HG02973 (cell line): ENCODE measurements around the gene NPL.

Experiments
- ATAC-seq: cut with Tn5 transposase; IDR thresholded peaks from one replicate; pipeline ENCODE4 v1.9.1; 2021; ENCODE audit warnings: moderate library complexity; ENCODE audit not compliant: unreplicated experiment

Gene NPL

DNA sequence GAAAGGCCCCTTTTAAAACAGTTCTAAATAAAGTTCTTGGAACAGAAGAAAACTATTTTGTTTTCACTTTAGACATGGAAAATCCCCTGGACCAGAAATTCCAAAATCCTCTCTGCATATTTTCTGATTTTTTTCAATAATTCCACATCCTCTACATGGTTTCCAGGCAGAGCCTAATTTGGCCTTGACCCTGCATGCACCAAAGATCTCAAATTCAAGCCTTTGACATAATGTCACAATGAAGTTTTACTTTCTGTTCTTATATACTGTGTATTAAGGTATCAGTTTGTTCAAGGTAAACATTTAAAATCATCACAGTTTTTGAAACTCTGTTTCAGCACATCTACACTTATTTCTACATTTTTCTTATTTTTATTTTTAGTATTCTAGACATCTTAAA is 12.2 kb upstream of the NPL start:
- ATAC-seq: no peak

DNA sequence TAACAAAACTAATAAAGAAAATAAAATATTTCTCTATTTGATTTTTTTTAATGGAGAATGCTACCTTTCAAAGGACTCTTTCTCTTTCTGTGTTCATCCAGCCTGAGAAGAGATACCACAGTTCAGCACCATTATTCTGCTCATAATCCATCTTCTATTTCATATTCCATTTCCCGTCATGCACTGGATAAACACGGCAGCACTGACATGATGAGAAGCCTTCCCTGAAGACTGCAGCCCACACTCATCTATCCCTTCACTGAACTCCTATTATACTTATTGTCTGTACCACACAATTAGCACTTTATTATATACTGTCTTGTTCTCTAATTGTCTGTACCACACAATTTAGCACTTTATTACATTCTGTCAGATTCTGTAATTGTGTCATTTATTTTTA is 10.7 kb upstream of the NPL start:
- ATAC-seq: no peak

DNA sequence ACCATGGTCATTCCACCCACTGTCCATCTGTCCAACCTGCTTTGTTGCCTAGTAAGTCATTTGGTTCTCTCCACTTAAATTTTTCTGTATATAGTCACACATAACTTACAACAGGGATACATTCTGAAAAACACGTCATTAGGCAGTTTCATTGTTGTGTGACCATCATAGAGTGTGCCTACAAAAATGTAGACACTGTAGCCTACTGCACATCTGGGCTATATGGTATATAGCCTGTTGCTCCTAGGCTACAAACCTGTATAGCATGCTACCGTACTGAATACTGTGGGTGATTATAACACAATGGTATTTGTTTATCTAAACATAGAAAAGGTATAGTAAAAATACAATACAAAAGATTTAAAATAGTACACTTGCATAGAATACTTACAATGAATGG is 10.0 kb upstream of the NPL start:
- no peak for ATAC-seq

- peak; percentile 56 for ATAC-seq
These were observed 7.6 kb upstream of the NPL start for GRCh38 chr1:182781841-182782586.

GRCh38 chr1:182782587-182782913 is 7.0 kb upstream of the NPL start:
- no peak for ATAC-seq

- no peak for ATAC-seq
These were observed 6.5 kb upstream of the NPL start for GRCh38 chr1:182783068-182783467.

DNA sequence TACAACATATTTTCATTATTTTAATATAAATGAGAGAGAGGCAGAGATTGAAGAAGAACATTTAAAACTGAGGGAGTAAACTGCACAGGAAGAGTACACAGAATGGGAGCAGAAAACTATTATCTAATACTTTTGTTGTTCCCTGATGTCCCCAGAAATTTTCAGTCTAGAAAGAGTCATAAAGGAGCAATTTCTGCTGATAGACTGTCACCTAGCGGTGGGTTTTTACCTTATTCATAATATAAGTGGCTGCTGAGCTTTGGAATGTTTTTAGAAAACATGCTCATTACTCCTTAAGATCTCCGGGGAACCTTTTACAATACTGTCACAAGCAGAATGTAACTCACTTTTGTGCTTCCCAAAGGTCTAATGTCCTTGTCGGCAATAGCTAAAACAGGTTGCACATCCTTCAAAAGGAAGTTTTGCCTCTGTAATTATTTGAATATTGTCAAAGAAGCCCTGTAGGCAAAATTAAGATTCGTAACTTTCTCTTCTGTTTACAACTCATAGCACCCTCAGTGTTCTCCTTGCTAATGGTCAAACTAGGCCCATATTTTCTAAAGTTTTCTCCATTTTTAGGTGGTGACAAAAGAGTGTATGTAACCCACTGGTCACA is 4.9 kb upstream of the NPL start:
- ATAC-seq: no peak

DNA sequence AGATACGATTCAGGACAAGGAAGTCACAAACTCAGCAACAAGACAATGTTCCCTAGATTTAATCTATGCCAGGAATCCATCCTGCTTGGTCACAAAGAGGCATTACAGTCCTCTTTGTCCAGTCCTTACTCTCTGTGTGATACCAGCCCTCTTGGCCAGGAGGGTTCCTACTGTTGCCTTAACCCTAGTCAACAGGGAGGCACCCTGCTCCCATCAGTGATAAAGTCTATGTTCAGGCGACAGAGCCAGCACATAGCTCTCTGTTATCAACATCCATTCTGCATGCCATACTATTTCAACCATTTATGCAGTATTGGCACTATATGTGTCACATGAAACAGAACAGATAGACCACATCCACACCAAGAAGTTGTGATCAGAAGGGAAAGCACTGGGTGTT is 4.4 kb upstream of the NPL start:
- ATAC-seq: no peak

- no peak for ATAC-seq
These were observed 3.2 kb upstream of the NPL start for GRCh38 chr1:182786223-182786994.

DNA sequence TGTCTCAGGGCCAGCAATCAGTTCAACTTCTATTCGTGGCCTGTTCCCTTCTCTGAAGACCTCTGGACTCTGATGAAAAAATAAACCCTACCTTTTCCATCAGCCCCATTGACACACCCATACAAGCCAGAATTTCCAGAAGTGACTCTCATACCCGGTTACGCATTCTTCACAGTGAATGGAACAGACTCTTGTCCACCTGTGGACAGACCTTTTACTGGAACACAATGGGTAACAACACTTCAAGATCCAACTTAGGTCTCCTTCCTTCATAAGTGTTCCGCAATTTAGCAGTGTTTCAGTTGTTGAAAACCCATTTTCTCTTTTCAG is 2.6 kb upstream of the NPL start:
- no peak for ATAC-seq

GRCh38 chr1:182791281-182792179 is 2.0 kb downstream of the NPL start:
- no peak for ATAC-seq

GRCh38 chr1:182794091-182794490 is 4.5 kb downstream of the NPL start:
- no peak for ATAC-seq

- no peak for ATAC-seq
These were observed 5.2 kb downstream of the NPL start for GRCh38 chr1:182794676-182795201.

DNA sequence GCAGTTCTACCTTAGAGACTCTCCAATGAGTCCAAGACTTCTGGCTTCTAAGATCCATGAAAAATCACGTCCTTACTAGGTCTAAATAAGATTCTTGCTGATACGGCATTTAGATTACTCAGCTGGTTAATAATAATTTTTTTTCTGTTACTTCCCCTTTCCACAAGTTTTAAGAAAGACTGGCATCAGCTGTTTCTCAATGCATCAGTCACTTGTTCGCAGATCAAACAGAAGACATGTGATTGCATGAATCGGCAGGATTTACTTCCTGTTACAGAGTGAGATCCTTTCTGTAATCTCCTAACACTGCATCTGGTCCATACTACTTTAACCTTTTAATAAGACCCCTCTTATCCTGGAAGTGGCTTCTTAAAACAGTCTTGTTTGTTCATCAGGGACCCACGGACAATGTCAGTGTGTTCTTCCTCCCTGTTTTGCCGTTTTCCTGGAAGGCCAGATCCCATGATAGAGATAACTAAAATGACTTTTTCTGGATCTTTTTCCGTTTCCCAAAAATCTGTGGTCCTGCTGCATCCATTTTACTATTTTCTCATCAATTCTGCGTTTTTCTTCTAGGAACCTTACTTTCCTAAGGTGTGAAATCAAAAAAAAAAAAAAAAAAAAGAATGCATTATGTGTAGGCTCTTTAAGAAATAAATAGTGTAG is 6.1 kb downstream of the NPL start:
- ATAC-seq: no peak

- no peak for ATAC-seq
These were observed 12.6 kb downstream of the NPL start for GRCh38 chr1:182802006-182802803.

- no peak for ATAC-seq
These were observed 14.3 kb downstream of the NPL start for GRCh38 chr1:182803846-182804245.

- ATAC-seq: no peak
These were observed 16.6 kb downstream of the NPL start for GRCh38 chr1:182806015-182806678.

DNA sequence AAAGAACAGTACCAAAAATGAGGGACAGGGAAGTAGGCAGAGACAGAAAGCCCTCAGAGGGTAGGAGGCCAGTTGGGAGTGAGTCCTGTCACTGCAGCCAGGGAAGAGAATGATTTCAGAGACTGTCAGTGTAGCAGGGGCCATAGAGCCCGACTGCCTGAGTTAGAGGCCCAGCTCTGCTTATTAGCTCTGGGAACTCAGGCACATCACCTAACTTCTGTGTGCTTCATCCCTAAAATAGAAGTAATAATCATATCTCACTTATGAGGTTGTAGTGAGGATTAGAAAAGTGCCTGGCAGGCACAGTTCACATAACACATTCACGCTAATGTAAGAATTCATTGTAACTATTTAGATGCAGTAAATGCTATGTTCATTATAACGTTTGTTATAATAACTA is 18.3 kb downstream of the NPL start:
- no peak for ATAC-seq

DNA sequence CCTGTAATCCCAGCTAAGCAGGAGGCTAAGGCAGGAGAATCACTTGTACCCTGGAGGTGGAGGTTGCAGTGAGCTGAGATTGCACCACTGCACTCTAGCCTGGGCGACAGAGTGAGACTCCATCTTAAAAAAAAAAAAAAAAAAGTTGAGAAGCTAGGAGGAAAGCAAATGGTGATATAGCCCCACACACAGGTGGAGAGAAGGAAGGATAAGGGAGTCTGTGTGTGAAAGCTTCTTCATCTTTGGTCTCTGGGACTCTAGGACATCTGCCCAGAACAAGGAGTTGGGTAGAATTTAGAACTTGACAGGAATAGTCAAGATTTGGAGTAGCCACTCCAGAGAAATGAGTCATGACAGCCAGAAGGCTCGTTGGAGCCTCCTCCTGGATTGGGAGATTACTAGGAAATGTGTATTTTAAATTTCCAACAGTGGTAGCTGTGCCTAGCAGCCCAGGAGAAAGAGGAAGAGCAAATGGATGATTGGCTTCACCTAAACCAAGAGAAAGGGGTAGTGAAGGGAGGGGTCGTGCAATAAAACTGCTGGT is 19.9 kb downstream of the NPL start:
- no peak for ATAC-seq
